GM19438 (cell line): ENCODE measurements around the gene ACADM.
"Not testable (repeated sequence)": the region's sequence is repeated elsewhere in the genome, so short reads cannot be mapped to it uniquely, and the experiment has no call there.

Experiments used
- ATAC-seq: cut with Tn5 transposase; IDR thresholded peaks from one replicate; pipeline ENCODE4 v1.9.1; 2021; ENCODE audit warnings: low read depth; ENCODE audit not compliant: unreplicated experiment

ACADM gene

GRCh38 chr1:75733661-75734060, 9.2 kb downstream of the ACADM start:
- no peak for ATAC-seq

- ATAC-seq, result no peak
Measured at GRCh38 chr1:75736016-75736415, 11.5 kb downstream of the ACADM start.

- ATAC-seq, result no peak
Measured at GRCh38 chr1:75742047-75742625, 17.6 kb downstream of the ACADM start.

GRCh38 chr1:75745276-75745675, 20.8 kb downstream of the ACADM start:
- no peak for ATAC-seq

GRCh38 chr1:75757210-75757609, 32.7 kb downstream of the ACADM start:
- ATAC-seq, result not testable (repeated sequence)

- not testable (repeated sequence) for ATAC-seq
Measured at GRCh38 chr1:75758543-75758942, 34.0 kb downstream of the ACADM start.

- no peak for ATAC-seq
Measured at GRCh38 chr1:75764057-75764655, 39.6 kb downstream of the ACADM start.

GRCh38 chr1:75765697-75766355, 41.3 kb downstream of the ACADM start:
- no peak for ATAC-seq

GRCh38 chr1:75768016-75768415, 43.5 kb downstream of the ACADM start:
- no peak for ATAC-seq

- no peak for ATAC-seq
Measured at GRCh38 chr1:75770761-75771160, 46.3 kb downstream of the ACADM start.

GRCh38 chr1:75771978-75772377, 47.5 kb downstream of the ACADM start:
- ATAC-seq, result no peak

GRCh38 chr1:75777812-75778211, 53.3 kb downstream of the ACADM start:
- ATAC-seq, result not testable (repeated sequence)

GRCh38 chr1:75778694-75779093, 54.2 kb downstream of the ACADM start:
- ATAC-seq, result not testable (repeated sequence)

- not testable (repeated sequence) for ATAC-seq
Measured at GRCh38 chr1:75780183-75780582, 55.7 kb downstream of the ACADM start.

- ATAC-seq, result not testable (repeated sequence)
Measured at GRCh38 chr1:75783920-75784319, 59.4 kb downstream of the ACADM start.

GRCh38 chr1:75785320-75785982, 60.9 kb downstream of the ACADM start:
- ATAC-seq, result peak; percentile 25

- peak; percentile 69 for ATAC-seq
Measured at GRCh38 chr1:75785983-75786853, 61.7 kb downstream of the ACADM start, which contains the start of gene RABGGTB. TSS of gene RABGGTB (plus strand) at chr1:75786256. CDS start at chr1:75786272, 16 bp downstream.

GRCh38 chr1:75786901-75787493, 62.5 kb downstream of the ACADM start:
- ATAC-seq, result no peak

- no peak for ATAC-seq
Measured at GRCh38 chr1:75787524-75787923, 63.0 kb downstream of the ACADM start.

- no peak for ATAC-seq
Measured at GRCh38 chr1:75789988-75790387, 65.5 kb downstream of the ACADM start.
